ENCODE results near the gene LENEP. TPM values are rescaled to one million over a fixed set of nuclear protein-coding genes. Genes with fewer than 3 reads are reported as not detected.

Gene LENEP
- polyA plus RNA-seq, 1 donor: 0.33 TPM

- no CpG with 5 or more reads among the region's 5 CpGs for WGBS (ENCODE audit: insufficient coverage, low lambda C conversion rate)
- Histone ChIP-seq H3K4me3 (ENCODE audit: low read length) (peak overlapping the region; percentile 6), H3K36me3 (ENCODE audit: control insufficient read depth, insufficient read depth, low read length) (peaks cover 55% of the 10 kb centered on the region), H3K4me1 (ENCODE audit: control insufficient read depth, insufficient read depth, low read length) (peaks cover 30% of the 10 kb centered on the region), H3K9me3 (ENCODE audit: control insufficient read depth, low read depth, low read length) (no peaks in the 10 kb centered on the region), H3K27me3 (ENCODE audit: control insufficient read depth, insufficient read depth, low read length) (no peaks in the 10 kb centered on the region), H3K27ac (ENCODE audit: low read length) (no peak overlapping the region)
- DNase-seq: no peak
Observed at GRCh38 chr1:154969246-154969645, 24.1 kb upstream of the LENEP start.

- no peaks in the 10 kb centered on the region for H3K9me3 ChIP-seq (ENCODE audit: control insufficient read depth, low read depth, low read length)
- peak overlapping the region; percentile 33 for H3K4me3 ChIP-seq (ENCODE audit: low read length)
- no peak for DNase-seq
- H3K36me3 ChIP-seq (ENCODE audit: control insufficient read depth, insufficient read depth, low read length): peaks cover 48% of the 10 kb centered on the region
- H3K27me3 ChIP-seq (ENCODE audit: control insufficient read depth, insufficient read depth, low read length): no peaks in the 10 kb centered on the region
- H3K27ac ChIP-seq (ENCODE audit: low read length): peak overlapping the region; percentile 70
- WGBS (ENCODE audit: insufficient coverage, low lambda C conversion rate): 80% methylated on average over 1 of the region's 22 CpGs
- peaks cover 30% of the 10 kb centered on the region for H3K4me1 ChIP-seq (ENCODE audit: control insufficient read depth, insufficient read depth, low read length)
Observed at GRCh38 chr1:154969860-154970452, 23.4 kb upstream of the LENEP start.

GRCh38 chr1:154970631-154971340, 22.6 kb upstream of the LENEP start, which contains the start of gene SHC1:
SHC1 (minus strand) TSS chr1:154970747; CDS start chr1:154970526, 221 bp downstream.
- peaks cover 30% of the 10 kb centered on the region for H3K4me1 ChIP-seq (ENCODE audit: control insufficient read depth, insufficient read depth, low read length)
- H3K36me3 ChIP-seq (ENCODE audit: control insufficient read depth, insufficient read depth, low read length): peaks cover 41% of the 10 kb centered on the region
- DNase-seq: peak; percentile 84 to 85
- peak within 1 kb of the TSS; percentile 70 for H3K27ac ChIP-seq (ENCODE audit: low read length)
- H3K9me3 ChIP-seq (ENCODE audit: control insufficient read depth, low read depth, low read length): no peaks in the 10 kb centered on the region
- WGBS (ENCODE audit: insufficient coverage, low lambda C conversion rate): 24% methylated on average over 3 of the region's 15 CpGs
- H3K4me3 ChIP-seq (ENCODE audit: low read length): peak within 1 kb of the TSS; percentile 33
- no peaks in the 10 kb centered on the region for H3K27me3 ChIP-seq (ENCODE audit: control insufficient read depth, insufficient read depth, low read length)

GRCh38 chr1:154971341-154971998, 21.9 kb upstream of the LENEP start:
- Histone ChIP-seq H3K4me3 (ENCODE audit: low read length) (peak overlapping the region; percentile 33), H3K27ac (ENCODE audit: low read length) (peak overlapping the region; percentile 70), H3K4me1 (ENCODE audit: control insufficient read depth, insufficient read depth, low read length) (peaks cover 33% of the 10 kb centered on the region), H3K9me3 (ENCODE audit: control insufficient read depth, low read depth, low read length) (no peaks in the 10 kb centered on the region), H3K36me3 (ENCODE audit: control insufficient read depth, insufficient read depth, low read length) (peaks cover 34% of the 10 kb centered on the region), H3K27me3 (ENCODE audit: control insufficient read depth, insufficient read depth, low read length) (no peaks in the 10 kb centered on the region)
- no peak for DNase-seq
- no CpG with 5 or more reads among the region's 10 CpGs for WGBS (ENCODE audit: insufficient coverage, low lambda C conversion rate)

GRCh38 chr1:154972213-154972516, 21.2 kb upstream of the LENEP start:
- 60% methylated on average over 1 of the region's 3 CpGs for WGBS (ENCODE audit: insufficient coverage, low lambda C conversion rate)

GRCh38 chr1:154972517-154973343, 20.7 kb upstream of the LENEP start:
- H3K4me1 ChIP-seq (ENCODE audit: control insufficient read depth, insufficient read depth, low read length): peaks cover 38% of the 10 kb centered on the region
- peak overlapping the region; percentile 68 for H3K4me3 ChIP-seq (ENCODE audit: low read length)
- DNase-seq: peak; percentile 62 to 84
- no peaks in the 10 kb centered on the region for H3K27me3 ChIP-seq (ENCODE audit: control insufficient read depth, insufficient read depth, low read length)
- 20% methylated on average over 2 of the region's 18 CpGs for WGBS (ENCODE audit: insufficient coverage, low lambda C conversion rate)
- H3K27ac ChIP-seq (ENCODE audit: low read length): peak overlapping the region; percentile 100
- H3K9me3 ChIP-seq (ENCODE audit: control insufficient read depth, low read depth, low read length): no peaks in the 10 kb centered on the region
- H3K36me3 ChIP-seq (ENCODE audit: control insufficient read depth, insufficient read depth, low read length): peaks cover 21% of the 10 kb centered on the region

More at GRCh38 chr1:154972213-154972516, 21.2 kb upstream of the LENEP start:
- H3K4me3 ChIP-seq (ENCODE audit: low read length): no peak overlapping the region
- no peak for DNase-seq
- H3K36me3 ChIP-seq (ENCODE audit: control insufficient read depth, insufficient read depth, low read length): peaks cover 27% of the 10 kb centered on the region
- no peaks in the 10 kb centered on the region for H3K9me3 ChIP-seq (ENCODE audit: control insufficient read depth, low read depth, low read length)
- H3K27ac ChIP-seq (ENCODE audit: low read length): peak overlapping the region; percentile 100
- H3K27me3 ChIP-seq (ENCODE audit: control insufficient read depth, insufficient read depth, low read length): no peaks in the 10 kb centered on the region
- peaks cover 38% of the 10 kb centered on the region for H3K4me1 ChIP-seq (ENCODE audit: control insufficient read depth, insufficient read depth, low read length)

GRCh38 chr1:154973344-154974101, 19.9 kb upstream of the LENEP start:
- H3K9me3 ChIP-seq (ENCODE audit: control insufficient read depth, low read depth, low read length): no peaks in the 10 kb centered on the region
- WGBS (ENCODE audit: insufficient coverage, low lambda C conversion rate): 0% methylated on average over 1 of the region's 37 CpGs
- peak overlapping the region; percentile 68 for H3K4me3 ChIP-seq (ENCODE audit: low read length)
- H3K4me1 ChIP-seq (ENCODE audit: control insufficient read depth, insufficient read depth, low read length): peaks cover 38% of the 10 kb centered on the region
- peak; percentile 98 to 99 for DNase-seq
- peak overlapping the region; percentile 100 for H3K27ac ChIP-seq (ENCODE audit: low read length)
- H3K36me3 ChIP-seq (ENCODE audit: control insufficient read depth, insufficient read depth, low read length): peaks cover 18% of the 10 kb centered on the region
- H3K27me3 ChIP-seq (ENCODE audit: control insufficient read depth, insufficient read depth, low read length): no peaks in the 10 kb centered on the region

GRCh38 chr1:154974102-154974807, 19.1 kb upstream of the LENEP start, which contains the start of gene CKS1B:
CKS1B (plus strand) TSS chr1:154974681; CDS start chr1:154974746, 65 bp downstream.
- WGBS (ENCODE audit: insufficient coverage, low lambda C conversion rate): 0% methylated on average over 6 of the region's 47 CpGs

GRCh38 chr1:154974808-154975408, 18.5 kb upstream of the LENEP start:
- Histone ChIP-seq H3K4me1 (ENCODE audit: control insufficient read depth, insufficient read depth, low read length) (peaks cover 37% of the 10 kb centered on the region), H3K4me3 (ENCODE audit: low read length) (peak overlapping the region; percentile 80), H3K36me3 (ENCODE audit: control insufficient read depth, insufficient read depth, low read length) (peaks cover 12% of the 10 kb centered on the region), H3K27me3 (ENCODE audit: control insufficient read depth, insufficient read depth, low read length) (no peaks in the 10 kb centered on the region), H3K27ac (ENCODE audit: low read length) (peak overlapping the region; percentile 100), H3K9me3 (ENCODE audit: control insufficient read depth, low read depth, low read length) (no peaks in the 10 kb centered on the region)
- DNase-seq: peak; percentile 96 to 98
- 0% methylated on average over 4 of the region's 30 CpGs for WGBS (ENCODE audit: insufficient coverage, low lambda C conversion rate)

More at GRCh38 chr1:154974102-154974807, 19.1 kb upstream of the LENEP start, which contains the start of gene CKS1B:
- H3K27ac ChIP-seq (ENCODE audit: low read length): peak within 1 kb of the TSS; percentile 100
- H3K4me3 ChIP-seq (ENCODE audit: low read length): peak within 1 kb of the TSS; percentile 80
- peak; percentile 100 for DNase-seq
- no peaks in the 10 kb centered on the region for H3K9me3 ChIP-seq (ENCODE audit: control insufficient read depth, low read depth, low read length)
- no peaks in the 10 kb centered on the region for H3K27me3 ChIP-seq (ENCODE audit: control insufficient read depth, insufficient read depth, low read length)
- peaks cover 38% of the 10 kb centered on the region for H3K4me1 ChIP-seq (ENCODE audit: control insufficient read depth, insufficient read depth, low read length)
- H3K36me3 ChIP-seq (ENCODE audit: control insufficient read depth, insufficient read depth, low read length): peaks cover 11% of the 10 kb centered on the region
